Measurements from ENCODE around the gene SMTN. TPM values are rescaled to one million over a fixed set of nuclear protein-coding genes. Genes with fewer than 3 reads are reported as not detected.

The SMTN gene
- total and polyA plus RNA-seq, 2 donors (not counting 3 experiments of a cell fraction or from before 2014, with no cell fraction given): 59.0 to 197 TPM

GRCh38 chr22:31134688-31135087 lies 53.6 kb downstream of the SMTN start:
- TF ChIP-seq MAX (IDR thresholded peaks at IDR 0.05; ENCODE audit: insufficient read depth, insufficient read length): no peak
- TF ChIP-seq POLR2AphosphoS5 (IDR thresholded peaks at IDR 0.05; ENCODE audit: insufficient read depth, low read depth, low read length): no peak
- no peak for TF ChIP-seq CTCF (IDR thresholded peaks at IDR 0.05; ENCODE audit: extremely low read depth in 1 of 2, insufficient read depth in 1 of 2, low read depth in 1 of 2, low read length in 2 of 2)
- TF ChIP-seq POLR2A (IDR thresholded peaks at IDR 0.05; ENCODE audit: low read depth, low read length): no peak
- TF ChIP-seq MYC (IDR thresholded peaks at IDR 0.05; ENCODE audit: low read depth, low read length): no peak
- no peaks in the 10 kb centered on the region for H3K36me3 ChIP-seq (ENCODE audit: control insufficient read depth in 2 of 2, extremely low read depth in 1 of 2, insufficient read depth in 2 of 2, low read length in 2 of 2)
- intact Hi-C loops (cut with micrococcal nuclease): no loop called here
- H3K4me2 ChIP-seq (ENCODE audit: insufficient read depth, low read length): no peak overlapping the region
- H3K9me3 ChIP-seq (replicated peaks; ENCODE audit: control insufficient read depth, insufficient read depth, low read length): no peaks in the 10 kb centered on the region
- H3K27me3 ChIP-seq (ENCODE audit: control insufficient read depth in 2 of 2, insufficient read depth in 2 of 2, low read length in 2 of 2): no peaks in the 10 kb centered on the region
- BruUV-seq (replicated peaks): no TSS peak
- H4K20me1 ChIP-seq (replicated peaks; ENCODE audit: control insufficient read depth, extremely low read depth, insufficient read depth, low read length): no peaks in the 10 kb centered on the region
- dilution Hi-C loops (cut with MboI; ENCODE audit: extremely low pct_ligation_motif_present, low sequenced_read_pairs): no loop called here
- H3K27ac ChIP-seq (ENCODE audit: insufficient read depth, low read depth, low read length): no peak overlapping the region
- H2AFZ ChIP-seq (ENCODE audit: low read depth, low read length): no peak overlapping the region
- DNase-seq (ENCODE audit: low read depth, low spot score) (no peak), FAIRE-seq (no peak)
- POLR2A ChIA-PET: no interaction called here
- CTCF ChIA-PET: interaction anchor here (1.2 to 3.4 kb wide), 3 partner anchors 9 to 27 kb away, joined by 4 to 16 read pairs (median 11); partner anchors contain the start of gene SELENOM
- no peak overlapping the region for H3K4me3 ChIP-seq (replicated peaks in 1 of 3; ENCODE audit: insufficient read depth in 1 of 3, low read depth in 1 of 3, low read length in 3 of 3)
- no peak overlapping the region for H3K9ac ChIP-seq (replicated peaks; ENCODE audit: extremely low read depth, insufficient read depth, low read length)
- H3K9me1 ChIP-seq (replicated peaks; ENCODE audit: control insufficient read depth, extremely low read depth, insufficient read depth, low read length): no peaks in the 10 kb centered on the region
- H3K79me2 ChIP-seq (ENCODE audit: control insufficient read depth, insufficient read depth, low read length): no peaks in the 10 kb centered on the region
- no peaks in the 10 kb centered on the region for H3K4me1 ChIP-seq (ENCODE audit: control insufficient read depth, extremely low read depth, insufficient read depth, low read length)

- dilution Hi-C loops (cut with MboI; ENCODE audit: extremely low pct_ligation_motif_present, low sequenced_read_pairs) (no loop called here), intact Hi-C loops (cut with micrococcal nuclease) (no loop called here)
- Histone ChIP-seq H3K36me3 (ENCODE audit: control insufficient read depth in 2 of 2, extremely low read depth in 1 of 2, insufficient read depth in 2 of 2, low read length in 2 of 2) (no peaks in the 10 kb centered on the region), H3K79me2 (ENCODE audit: control insufficient read depth, insufficient read depth, low read length) (no peaks in the 10 kb centered on the region), H3K4me3 (replicated peaks in 1 of 3; ENCODE audit: insufficient read depth in 1 of 3, low read depth in 1 of 3, low read length in 3 of 3) (no peak overlapping the region), H4K20me1 (replicated peaks; ENCODE audit: control insufficient read depth, extremely low read depth, insufficient read depth, low read length) (no peaks in the 10 kb centered on the region), H3K4me2 (ENCODE audit: insufficient read depth, low read length) (no peak overlapping the region), H3K9ac (replicated peaks; ENCODE audit: extremely low read depth, insufficient read depth, low read length) (no peak overlapping the region), H3K9me3 (replicated peaks; ENCODE audit: control insufficient read depth, insufficient read depth, low read length) (no peaks in the 10 kb centered on the region), H2AFZ (ENCODE audit: low read depth, low read length) (no peak overlapping the region), H3K9me1 (replicated peaks; ENCODE audit: control insufficient read depth, extremely low read depth, insufficient read depth, low read length) (no peaks in the 10 kb centered on the region), H3K27ac (ENCODE audit: insufficient read depth, low read depth, low read length) (no peak overlapping the region), H3K27me3 (ENCODE audit: control insufficient read depth in 2 of 2, insufficient read depth in 2 of 2, low read length in 2 of 2) (no peaks in the 10 kb centered on the region), H3K4me1 (ENCODE audit: control insufficient read depth, extremely low read depth, insufficient read depth, low read length) (no peaks in the 10 kb centered on the region)
- ChIA-PET POLR2A (no interaction called here), CTCF (interaction anchor here (0.9 to 3.4 kb wide), 4 partner anchors 8 to 28 kb away, joined by 3 to 16 read pairs (median 8); partner anchors contain the start of gene SELENOM)
- DNase-seq (ENCODE audit: low read depth, low spot score): no peak
- BruUV-seq (replicated peaks): no TSS peak
- TF ChIP-seq GATA2 (IDR thresholded peaks at IDR 0.05; ENCODE audit: insufficient read depth, insufficient read length, low read depth, low read length) (no peak), EZH2 (IDR thresholded peaks at IDR 0.05; ENCODE audit: borderline replicate concordance, low read depth, low read length, severe bottlenecking) (no peak), MAX (IDR thresholded peaks at IDR 0.05; ENCODE audit: insufficient read depth, insufficient read length) (no peak), POLR2AphosphoS5 (IDR thresholded peaks at IDR 0.05; ENCODE audit: insufficient read depth, low read depth, low read length) (no peak), POLR2A (IDR thresholded peaks at IDR 0.05; ENCODE audit: low read depth, low read length) (no peak), MYC (IDR thresholded peaks at IDR 0.05; ENCODE audit: low read depth, low read length) (no peak)
- no peak for FAIRE-seq
Measured at GRCh38 chr22:31135706-31136105, 54.6 kb downstream of the SMTN start.
